Measurements from ENCODE around the gene KHSRP.
"Not testable (repeated sequence)": the region's sequence is repeated elsewhere in the genome, so short reads cannot be mapped to it uniquely, and the experiment has no call there.

KHSRP gene

GRCh38 chr19:6416658-6417405 is 7.8 kb downstream of the KHSRP start:
- no peak for DNase-seq

GRCh38 chr19:6415591-6416190 is 8.9 kb downstream of the KHSRP start:
- no peak for DNase-seq

GRCh38 chr19:6414793-6415590 is 9.6 kb downstream of the KHSRP start:
- DNase-seq: no peak

GRCh38 chr19:6413721-6414643 is 10.6 kb downstream of the KHSRP start:
- DNase-seq: no peak

- DNase-seq: no peak
Measured at GRCh38 chr19:6413291-6413690, 11.3 kb downstream of the KHSRP start.

- DNase-seq: peak; percentile 81
Measured at GRCh38 chr19:6412447-6413091, 12.0 kb downstream of the KHSRP start.

GRCh38 chr19:6412061-6412446 is 12.6 kb downstream of the KHSRP start:
- DNase-seq: no peak

GRCh38 chr19:6409346-6409745 is 15.3 kb downstream of the KHSRP start:
- no peak for DNase-seq

GRCh38 chr19:6406401-6406800 is 18.2 kb downstream of the KHSRP start:
- DNase-seq: no peak

- DNase-seq: no peak
Measured at GRCh38 chr19:6402837-6403608, 21.6 kb downstream of the KHSRP start.

- no peak for DNase-seq
Measured at GRCh38 chr19:6402058-6402457, 22.6 kb downstream of the KHSRP start.

- DNase-seq: not testable (repeated sequence)
Measured at GRCh38 chr19:6400062-6400944, 24.3 kb downstream of the KHSRP start.

- DNase-seq: no peak
Measured at GRCh38 chr19:6396305-6396704, 28.3 kb downstream of the KHSRP start.

GRCh38 chr19:6394831-6395230 is 29.8 kb downstream of the KHSRP start:
- DNase-seq: no peak

GRCh38 chr19:6393983-6394412 is 30.6 kb downstream of the KHSRP start:
- peak; percentile 89 for DNase-seq

GRCh38 chr19:6393074-6393982 is 31.3 kb downstream of the KHSRP start, which contains the start of gene GTF2F1:
TSS of gene GTF2F1 (minus strand) at chr19:6393164. CDS start at chr19:6392995, 169 bp downstream.
- DNase-seq: peak; percentile 96

- no peak for DNase-seq
Measured at GRCh38 chr19:6392221-6393073, 32.2 kb downstream of the KHSRP start.

GRCh38 chr19:6387372-6387771 is 37.2 kb downstream of the KHSRP start:
- no peak for DNase-seq

All from activated effector memory CD4-positive, alpha-beta T cell treated with anti-CD3 and anti-CD28 coated beads, Interleukin-2, amount 50 U/mL, for 16 hours (primary cell).